PC-3 (cell line): ENCODE data around the gene U2SURP. TPM values are rescaled to one million over a fixed set of nuclear protein-coding genes. Genes with fewer than 3 reads are reported as not detected.
A peak's percentile ranks its signal among the peaks of the same experiment; 100 is the strongest.

Experiments
- ATAC-seq: fragments of 200-7000 bp; cut with Tn5 transposase; 2 replicates; pipeline ENCODE4 v1.9.1; 2020; ENCODE audit warnings: mild to moderate bottlenecking, moderate library complexity
- BruUV-seq: library from RNA; stranded (reverse); fragments of 400-500 nt; replicated peaks from 2 replicates; lab custom pipeline; 2021; lab: Mats Ljungman, UMichigan
- CTCF ChIA-PET: fragments of 300-600 bp; sonication (Branson Sonifier 250); formaldehyde crosslinking; loops from one replicate; lab custom pipeline; 2022; ENCODE audit warnings: antibody characterized with exemption; lab: Charles Lee
- POLR2A ChIA-PET: fragments of 300-600 bp; sonication (Branson Sonifier 250); formaldehyde crosslinking; loops from one replicate; lab custom pipeline; 2022; ENCODE audit warnings: antibody characterized with exemption; ENCODE audit not compliant: unreplicated experiment; lab: Charles Lee
- DNase-seq: peaks from one replicate; pipeline ENCODE4 v3.0.0-alpha.2; 2015
- H2AFZ ChIP-seq: fragments of 300-600 bp; sonication (generic); 2 replicates; pipeline ENCODE4 v1.6.0; 2016; ENCODE audit warnings: antibody characterized with exemption, low read length
- H3F3A ChIP-seq: fragments of 300-600 bp; sonication (generic); one replicate; pipeline ENCODE4 v1.6.0; 2017; ENCODE audit warnings: antibody characterized with exemption, low read length, control low read depth, mild to moderate bottlenecking; ENCODE audit not compliant: unreplicated experiment
- H3K27ac ChIP-seq: fragments of 300-600 bp; sonication (generic); 2 replicates; pipeline ENCODE4 v1.5.1; 2016; ENCODE audit warnings: mild to moderate bottlenecking, low read length
- H3K27me3 ChIP-seq: fragments of 300-600 bp; sonication (generic); 2 replicates; pipeline ENCODE4 v1.6.1; 2016; ENCODE audit warnings: low read length, mixed read lengths
- H3K36me3 ChIP-seq: fragments of 300-600 bp; sonication (generic); 2 replicates; pipeline ENCODE4 v1.6.1; 2016; ENCODE audit warnings: low read depth, mixed run types, low read length, mixed read lengths
- H3K4me1 ChIP-seq: fragments of 300-600 bp; sonication (generic); 2 replicates; pipeline ENCODE4 v1.5.1; 2016; ENCODE audit warnings: low read length; ENCODE audit not compliant: insufficient read depth
- H3K4me2 ChIP-seq: fragments of 300-600 bp; sonication (generic); 2 replicates; pipeline ENCODE4 v1.6.0; 2016; ENCODE audit warnings: low read length
- H3K4me3 ChIP-seq: fragments of 300-600 bp; sonication (generic); 2 replicates; pipeline ENCODE4 v1.5.1; 2016; ENCODE audit warnings: mild to moderate bottlenecking, low read length, mixed read lengths
- H3K79me2 ChIP-seq: fragments of 300-600 bp; sonication (generic); 2 replicates; pipeline ENCODE4 v1.6.1; 2017; ENCODE audit warnings: low read length, mixed read lengths
- H3K9ac ChIP-seq: fragments of 300-600 bp; sonication (generic); 2 replicates; pipeline ENCODE4 v1.6.0; 2016; ENCODE audit warnings: mild to moderate bottlenecking, low read length
- H3K9me2 ChIP-seq: fragments of 300-600 bp; sonication (generic); replicated peaks from 2 replicates; pipeline ENCODE4 v1.6.1; 2016; ENCODE audit warnings: mixed run types, low read length, mixed read lengths
- H3K9me3 ChIP-seq: fragments of 300-600 bp; sonication (generic); 2 replicates; pipeline ENCODE4 v1.6.1; 2016; ENCODE audit warnings: low read length, mixed read lengths
- H4K20me1 ChIP-seq: fragments of 300-600 bp; sonication (generic); 2 replicates; pipeline ENCODE4 v1.6.1; 2016; ENCODE audit warnings: low read length, mixed read lengths
- CTCF ChIP-seq: fragments of 300-600 bp; sonication (generic); conservative IDR thresholded peaks from 2 replicates; pipeline ENCODE4 v1.5.1; 2017; ENCODE audit warnings: antibody characterized with exemption, low read depth, mild to moderate bottlenecking, low read length
- EZH2 ChIP-seq: fragments of 300-600 bp; sonication (generic); IDR thresholded peaks from one replicate; pipeline ENCODE4 v1.6.1; 2017; ENCODE audit warnings: antibody characterized with exemption, mild to moderate bottlenecking, low read length; ENCODE audit not compliant: unreplicated experiment
- EZH2phosphoT487 ChIP-seq: fragments of 300-600 bp; sonication (generic); IDR thresholded peaks from 2 replicates; pipeline ENCODE4 v1.6.1; 2018; ENCODE audit warnings: mild to moderate bottlenecking, antibody characterized with exemption, low read length, borderline replicate concordance
- intact Hi-C: fragments of 100-400 bp; cut with micrococcal nuclease; formaldehyde crosslinking; loops from 2 replicates; pipeline ENCODE4 v1.9.0; 2023
- total RNA-seq: library from RNA; depleted of rRNA; stranded (reverse); fragments of >200 nt; gene quantifications from 2 replicates; pipeline ENCODE4 v1.2.3, GENCODE V29; 2014

U2SURP gene
- total RNA-seq, 1 experiment from 2014 or later, result 81.1 TPM

GRCh38 chr3:142963516-142964448 is 37.6 kb upstream of the U2SURP start, which contains the start of gene PAQR9:
Gene PAQR9, minus strand, starts transcription at chr3:142963674. Its CDS starts 338 bp downstream, at chr3:142963336.
- ATAC-seq, result peak; percentile 50
- H3K4me2 ChIP-seq, result peak within 1 kb of the TSS; percentile 84
- POLR2A ChIA-PET, result no interaction called here

GRCh38 chr3:142965581-142965980 is 35.8 kb upstream of the U2SURP start:
- BruUV-seq, result no TSS peak

More at GRCh38 chr3:142963516-142964448, 37.6 kb upstream of the U2SURP start, which contains the start of gene PAQR9:
- no peak within 1 kb of the TSS for H3K9ac ChIP-seq
- H3K27ac ChIP-seq, result no peak within 1 kb of the TSS
- 0 out of 2 replicates have a peak, but pooled peaks cover 3% of the 10 kb centered on the region for H3K27me3 ChIP-seq
- H3K9me3 ChIP-seq, result no peaks in the 10 kb centered on the region
- no peak for TF ChIP-seq EZH2phosphoT487
- no peak for TF ChIP-seq CTCF
- TF ChIP-seq EZH2, result no peak
- H3K79me2 ChIP-seq, result no peaks in the 10 kb centered on the region
- no peaks in the 10 kb centered on the region for H4K20me1 ChIP-seq
- intact Hi-C loops, result no loop called here
- H3F3A ChIP-seq, result no peaks in the 10 kb centered on the region
- H2AFZ ChIP-seq, result peak within 1 kb of the TSS; percentile 84; the same call in 1 of the 2 replicates
- CTCF ChIA-PET, result no interaction called here
- peaks cover 14% of the 10 kb centered on the region for H3K4me1 ChIP-seq
- H3K4me3 ChIP-seq, result peak within 1 kb of the TSS; percentile 66
- BruUV-seq, result no TSS peak
- H3K9me2 ChIP-seq, result no peaks in the 10 kb centered on the region
- DNase-seq, result no peak
- no peaks in the 10 kb centered on the region for H3K36me3 ChIP-seq

More at GRCh38 chr3:142965581-142965980, 35.8 kb upstream of the U2SURP start:
- ATAC-seq (no peak), DNase-seq (no peak)
- CTCF ChIA-PET, result no interaction called here
- Histone ChIP-seq H3K9me3 (no peaks in the 10 kb centered on the region), H3K27ac (no peak overlapping the region), H4K20me1 (no peaks in the 10 kb centered on the region), H3K4me1 (no peaks in the 10 kb centered on the region), H3K36me3 (no peaks in the 10 kb centered on the region), H3K27me3 (0 out of 2 replicates have a peak, but pooled peaks cover 3% of the 10 kb centered on the region), H3K9ac (no peak overlapping the region), H3K79me2 (no peaks in the 10 kb centered on the region), H3K9me2 (no peaks in the 10 kb centered on the region), H3K4me2 (no peak overlapping the region), H2AFZ (no peak overlapping the region), H3F3A (no peaks in the 10 kb centered on the region), H3K4me3 (no peak overlapping the region)
- intact Hi-C loops, result no loop called here
- TF ChIP-seq EZH2phosphoT487 (no peak), CTCF (no peak), EZH2 (no peak)
- POLR2A ChIA-PET, result no interaction called here
